ENCODE data around the gene TMEM53. TPM values are rescaled to one million over a fixed set of nuclear protein-coding genes. Genes with fewer than 3 reads are reported as not detected.

TMEM53 gene
- total and polyA plus RNA-seq, 3 donors from 2014 or later = 15.6 to 40.2 (median 18.9) TPM

DNA sequence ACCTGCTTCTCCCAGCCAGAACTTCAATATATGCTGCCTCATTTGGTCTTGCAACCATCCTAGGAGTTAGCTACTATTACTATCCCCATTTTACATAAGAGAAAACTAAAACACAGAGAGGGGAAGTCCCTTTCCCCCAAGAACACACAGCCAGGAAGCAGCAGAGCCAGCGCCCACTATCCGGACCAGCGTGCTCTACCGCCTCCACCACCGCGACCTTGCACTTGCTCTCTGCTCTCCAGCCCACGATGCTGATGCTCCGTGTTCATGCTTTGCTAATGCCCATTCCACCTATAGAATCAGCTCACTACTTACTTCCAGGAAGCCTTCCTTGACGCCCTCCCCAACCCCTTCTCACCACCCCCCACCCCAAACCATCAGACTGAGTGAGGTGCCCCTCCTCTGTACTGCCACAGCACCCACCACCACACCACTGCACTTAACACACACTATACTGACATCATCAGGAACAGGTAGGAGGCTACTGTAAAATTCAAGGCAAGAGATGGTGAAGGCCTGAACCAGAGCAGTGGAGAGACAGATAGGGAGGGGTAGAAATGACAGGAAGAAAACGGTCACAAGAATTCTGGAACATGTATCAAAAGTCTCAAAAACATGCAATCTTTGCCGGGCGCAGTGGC is 9.4 kb downstream of the TMEM53 start:
- DNase-seq = no peak
- Histone ChIP-seq H3K9me3 (no peaks in the 10 kb centered on the region), H3K4me3 (no peak overlapping the region), H3K27ac (no peak overlapping the region), H3K27me3 (no peaks in the 10 kb centered on the region), H3K36me3 (ENCODE audit: low read depth, missing control alignments) (no peaks in the 10 kb centered on the region), H3K4me1 (peaks cover 4% of the 10 kb centered on the region)
- TF ChIP-seq POLR2A (IDR thresholded peaks at IDR 0.05) = no peak
- TF ChIP-seq, protein P1, sequence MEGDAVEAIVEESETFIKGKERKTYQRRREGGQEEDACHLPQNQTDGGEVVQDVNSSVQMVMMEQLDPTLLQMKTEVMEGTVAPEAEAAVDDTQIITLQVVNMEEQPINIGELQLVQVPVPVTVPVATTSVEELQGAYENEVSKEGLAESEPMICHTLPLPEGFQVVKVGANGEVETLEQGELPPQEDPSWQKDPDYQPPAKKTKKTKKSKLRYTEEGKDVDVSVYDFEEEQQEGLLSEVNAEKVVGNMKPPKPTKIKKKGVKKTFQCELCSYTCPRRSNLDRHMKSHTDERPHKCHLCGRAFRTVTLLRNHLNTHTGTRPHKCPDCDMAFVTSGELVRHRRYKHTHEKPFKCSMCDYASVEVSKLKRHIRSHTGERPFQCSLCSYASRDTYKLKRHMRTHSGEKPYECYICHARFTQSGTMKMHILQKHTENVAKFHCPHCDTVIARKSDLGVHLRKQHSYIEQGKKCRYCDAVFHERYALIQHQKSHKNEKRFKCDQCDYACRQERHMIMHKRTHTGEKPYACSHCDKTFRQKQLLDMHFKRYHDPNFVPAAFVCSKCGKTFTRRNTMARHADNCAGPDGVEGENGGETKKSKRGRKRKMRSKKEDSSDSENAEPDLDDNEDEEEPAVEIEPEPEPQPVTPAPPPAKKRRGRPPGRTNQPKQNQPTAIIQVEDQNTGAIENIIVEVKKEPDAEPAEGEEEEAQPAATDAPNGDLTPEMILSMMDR (IDR thresholded peaks at IDR 0.05) = no peak
- 92% methylated on average over 12 of the region's 12 CpGs for WGBS, 2 donors
- intact Hi-C loops (cut with DNase I; ENCODE audit: low total_unique reads) = no loop called here

DNA sequence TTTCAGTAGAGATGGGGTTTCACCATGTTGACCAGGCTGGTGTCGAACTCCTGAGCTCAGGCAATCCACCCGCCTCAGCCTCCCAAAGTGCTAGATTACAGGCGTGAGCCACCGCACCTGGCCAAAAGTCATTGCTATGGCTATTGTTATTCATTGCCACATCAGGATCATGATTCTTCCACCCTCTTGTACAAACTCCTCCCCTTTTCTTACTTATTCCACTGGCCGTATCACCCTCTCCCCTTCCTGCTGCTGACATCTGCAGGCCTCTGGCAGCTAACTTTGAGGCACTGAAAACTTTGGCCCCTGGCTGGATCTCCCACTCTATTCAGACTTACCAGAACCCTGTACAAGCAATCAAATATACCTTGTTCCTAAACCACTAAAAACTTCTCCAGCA is 10.9 kb downstream of the TMEM53 start:
- intact Hi-C loops (cut with DNase I; ENCODE audit: low total_unique reads) = no loop called here
- WGBS, 2 donors = 91 to 97% methylated on average over 5 of the region's 5 CpGs
- DNase-seq = no peak
- no peaks in the 10 kb centered on the region for H3K36me3 ChIP-seq (ENCODE audit: low read depth, missing control alignments)
- no peak for TF ChIP-seq POLR2A (IDR thresholded peaks at IDR 0.05)
- TF ChIP-seq, protein P1 (IDR thresholded peaks at IDR 0.05) = no peak
- H3K27me3 ChIP-seq = no peaks in the 10 kb centered on the region
- no peaks in the 10 kb centered on the region for H3K9me3 ChIP-seq
- H3K4me3 ChIP-seq = no peak overlapping the region
- no peak overlapping the region for H3K27ac ChIP-seq
- peaks cover 4% of the 10 kb centered on the region for H3K4me1 ChIP-seq

DNA sequence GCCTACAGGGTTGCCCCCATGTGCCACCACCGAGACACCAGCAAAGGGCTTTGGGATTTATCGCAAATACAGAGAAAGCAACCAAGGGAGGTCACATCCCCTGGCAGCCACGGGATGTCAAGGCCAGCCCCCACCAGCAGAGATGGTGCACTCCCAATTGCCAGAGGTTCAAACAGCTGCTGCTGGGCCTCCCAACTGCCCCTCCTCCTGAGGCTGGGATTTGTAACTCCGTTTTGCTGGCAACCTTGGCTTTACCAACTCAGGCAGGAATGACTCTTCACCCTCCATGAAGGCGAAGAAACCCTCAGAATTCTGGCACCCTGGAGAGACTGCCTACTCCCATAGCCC is 11.6 kb downstream of the TMEM53 start:
- H3K27me3 ChIP-seq = no peaks in the 10 kb centered on the region
- H3K27ac ChIP-seq = no peak overlapping the region
- 57 to 86% methylated on average over 3 to 5 of the region's 5 CpGs for WGBS, 2 donors
- H3K4me1 ChIP-seq = peaks cover 4% of the 10 kb centered on the region
- TF ChIP-seq, protein P1 (IDR thresholded peaks at IDR 0.05) = no peak
- no peak for TF ChIP-seq POLR2A (IDR thresholded peaks at IDR 0.05)
- H3K9me3 ChIP-seq = no peaks in the 10 kb centered on the region
- intact Hi-C loops (cut with DNase I; ENCODE audit: low total_unique reads) = no loop called here
- no peak overlapping the region for H3K4me3 ChIP-seq
- DNase-seq = no peak
- no peaks in the 10 kb centered on the region for H3K36me3 ChIP-seq (ENCODE audit: low read depth, missing control alignments)

DNA sequence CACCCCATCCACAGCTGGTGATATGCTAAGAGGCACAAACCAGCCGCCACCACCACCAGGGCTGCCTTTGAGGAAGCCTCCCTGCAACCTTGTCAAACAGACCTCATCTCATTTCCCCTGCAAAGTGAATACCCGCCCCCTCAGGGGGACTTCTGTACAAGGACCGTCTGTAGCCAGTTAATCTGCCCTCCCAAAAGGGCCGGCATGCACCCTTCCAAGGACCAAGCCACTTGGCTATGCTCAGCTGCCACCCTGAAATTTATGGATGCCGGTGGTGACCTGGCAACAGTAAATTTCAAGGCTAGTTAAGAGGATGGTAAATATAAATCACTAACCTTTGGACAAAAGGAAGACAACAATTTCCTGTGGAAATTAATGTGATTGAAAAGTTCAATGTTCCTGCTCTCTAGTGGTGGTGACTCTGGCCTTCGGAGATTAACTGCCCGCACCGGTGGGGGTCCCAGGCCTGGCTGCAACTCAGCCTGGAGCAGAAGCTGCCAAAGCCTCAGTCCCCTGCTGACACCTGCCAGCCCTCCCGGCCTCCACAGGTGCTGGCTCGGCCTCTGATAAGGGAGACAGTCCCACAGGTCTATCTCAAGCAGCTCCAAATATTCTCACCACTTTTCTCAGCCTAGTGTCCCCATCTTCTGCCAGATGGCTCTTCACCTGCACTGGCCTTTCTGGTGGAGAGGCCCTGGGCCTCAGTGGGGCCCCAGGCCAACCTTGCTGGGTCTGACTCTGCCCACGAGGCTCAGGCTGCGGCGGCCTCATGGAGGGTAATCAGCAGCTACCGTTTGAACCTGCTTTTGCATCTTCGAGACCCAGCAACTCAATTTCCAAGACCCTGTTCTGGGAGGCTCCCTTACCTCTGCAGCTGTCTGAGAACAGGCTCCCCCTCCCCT is 12.2 kb downstream of the TMEM53 start:
- Histone ChIP-seq H3K27ac (no peak overlapping the region), H3K9me3 (no peaks in the 10 kb centered on the region), H3K4me1 (peaks cover 4% of the 10 kb centered on the region), H3K4me3 (no peak overlapping the region), H3K36me3 (ENCODE audit: low read depth, missing control alignments) (no peaks in the 10 kb centered on the region), H3K27me3 (no peaks in the 10 kb centered on the region)
- intact Hi-C loops (cut with DNase I; ENCODE audit: low total_unique reads) = no loop called here
- 76 to 80% methylated on average over 15 of the region's 15 CpGs for WGBS, 2 donors
- no peak for DNase-seq
- TF ChIP-seq, protein P1 (IDR thresholded peaks at IDR 0.05) = no peak
- TF ChIP-seq POLR2A (IDR thresholded peaks at IDR 0.05) = no peak
